ENCODE data around the gene PEDS1.

GRCh38 chr20:50174456-50174855 is 20.9 kb upstream of the PEDS1 start:
- TF ChIP-seq CTCF (IDR thresholded peaks at IDR 0.05; ENCODE audit: poor library complexity, severe bottlenecking) (no peak), POLR2AphosphoS5 (IDR thresholded peaks at IDR 0.05) (no peak), EZH2 (IDR thresholded peaks at IDR 0.05; ENCODE audit: borderline replicate concordance, insufficient read depth, low read length, poor library complexity, severe bottlenecking) (no peak)
- TF ChIP-seq, protein P1, sequence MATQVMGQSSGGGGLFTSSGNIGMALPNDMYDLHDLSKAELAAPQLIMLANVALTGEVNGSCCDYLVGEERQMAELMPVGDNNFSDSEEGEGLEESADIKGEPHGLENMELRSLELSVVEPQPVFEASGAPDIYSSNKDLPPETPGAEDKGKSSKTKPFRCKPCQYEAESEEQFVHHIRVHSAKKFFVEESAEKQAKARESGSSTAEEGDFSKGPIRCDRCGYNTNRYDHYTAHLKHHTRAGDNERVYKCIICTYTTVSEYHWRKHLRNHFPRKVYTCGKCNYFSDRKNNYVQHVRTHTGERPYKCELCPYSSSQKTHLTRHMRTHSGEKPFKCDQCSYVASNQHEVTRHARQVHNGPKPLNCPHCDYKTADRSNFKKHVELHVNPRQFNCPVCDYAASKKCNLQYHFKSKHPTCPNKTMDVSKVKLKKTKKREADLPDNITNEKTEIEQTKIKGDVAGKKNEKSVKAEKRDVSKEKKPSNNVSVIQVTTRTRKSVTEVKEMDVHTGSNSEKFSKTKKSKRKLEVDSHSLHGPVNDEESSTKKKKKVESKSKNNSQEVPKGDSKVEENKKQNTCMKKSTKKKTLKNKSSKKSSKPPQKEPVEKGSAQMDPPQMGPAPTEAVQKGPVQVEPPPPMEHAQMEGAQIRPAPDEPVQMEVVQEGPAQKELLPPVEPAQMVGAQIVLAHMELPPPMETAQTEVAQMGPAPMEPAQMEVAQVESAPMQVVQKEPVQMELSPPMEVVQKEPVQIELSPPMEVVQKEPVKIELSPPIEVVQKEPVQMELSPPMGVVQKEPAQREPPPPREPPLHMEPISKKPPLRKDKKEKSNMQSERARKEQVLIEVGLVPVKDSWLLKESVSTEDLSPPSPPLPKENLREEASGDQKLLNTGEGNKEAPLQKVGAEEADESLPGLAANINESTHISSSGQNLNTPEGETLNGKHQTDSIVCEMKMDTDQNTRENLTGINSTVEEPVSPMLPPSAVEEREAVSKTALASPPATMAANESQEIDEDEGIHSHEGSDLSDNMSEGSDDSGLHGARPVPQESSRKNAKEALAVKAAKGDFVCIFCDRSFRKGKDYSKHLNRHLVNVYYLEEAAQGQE (IDR thresholded peaks at IDR 0.05; ENCODE audit: borderline replicate concordance), result no peak
